Mesendoderm (in vitro differentiated cells): ENCODE measurements around the gene DCAF11.

ENCODE experiments used
- DNase-seq: peaks from one replicate; pipeline ENCODE4 v3.0.0; 2013
- H2AK5ac ChIP-seq: 2 replicates; pipeline ENCODE4 v1.6.1; 2013; ENCODE audit warnings: low read length, inconsistent platforms
- H2BK120ac ChIP-seq: 2 replicates; pipeline ENCODE4 v1.6.1; 2013; ENCODE audit warnings: low read depth, mild to moderate bottlenecking, low read length, moderate library complexity, mixed read lengths
- H2BK15ac ChIP-seq: replicated peaks from 2 replicates; pipeline ENCODE4 v1.6.1; 2013; ENCODE audit warnings: low read depth, mild to moderate bottlenecking, moderate library complexity
- H2BK5ac ChIP-seq: 2 replicates; pipeline ENCODE4 v1.6.1; 2013; ENCODE audit warnings: low read length, inconsistent platforms
- H3K18ac ChIP-seq: 2 replicates; pipeline ENCODE4 v1.6.1; 2013; ENCODE audit warnings: mild to moderate bottlenecking, low read length, mixed read lengths
- H3K23ac ChIP-seq: one replicate; pipeline ENCODE4 v1.6.1; 2013; ENCODE audit warnings: low read length
- H3K27ac ChIP-seq: 2 replicates; pipeline ENCODE4 v1.5.1; 2013; ENCODE audit warnings: low read depth, mild to moderate bottlenecking, inconsistent platforms, low read length, moderate library complexity
- H3K27me3 ChIP-seq: 2 replicates; pipeline ENCODE4 v1.6.1; 2013; ENCODE audit warnings: low read length, control low read depth, mild to moderate bottlenecking, inconsistent platforms; ENCODE audit not compliant: insufficient read depth, poor library complexity
- H3K36me3 ChIP-seq: 2 replicates; pipeline ENCODE4 v1.6.1; 2013; ENCODE audit warnings: low read length, inconsistent platforms; ENCODE audit not compliant: control insufficient read depth, insufficient read depth
- H3K4ac ChIP-seq: one replicate; pipeline ENCODE4 v1.6.1; 2013; ENCODE audit warnings: low read depth, mild to moderate bottlenecking, low read length, moderate library complexity
- H3K4me1 ChIP-seq: 2 replicates; pipeline ENCODE4 v1.6.1; 2013; ENCODE audit warnings: low read depth, low read length, inconsistent platforms; ENCODE audit not compliant: control insufficient read depth
- H3K4me2 ChIP-seq: 2 replicates; pipeline ENCODE4 v1.6.1; 2013; ENCODE audit warnings: low read length
- H3K4me3 ChIP-seq: 2 replicates; pipeline ENCODE4 v1.5.1; 2013; ENCODE audit warnings: mild to moderate bottlenecking, low read length
- H3K56ac ChIP-seq: one replicate; pipeline ENCODE4 v1.6.1; 2013; ENCODE audit warnings: low read length
- H3K79me1 ChIP-seq: 2 replicates; pipeline ENCODE4 v1.6.1; 2013; ENCODE audit warnings: low read length, inconsistent platforms
- H3K79me2 ChIP-seq: 2 replicates; pipeline ENCODE4 v1.6.1; 2013; ENCODE audit warnings: mild to moderate bottlenecking, low read length; ENCODE audit not compliant: control insufficient read depth, insufficient read depth
- H3K9ac ChIP-seq: 2 replicates; pipeline ENCODE4 v1.6.1; 2013; ENCODE audit warnings: low read length, inconsistent platforms
- H4K5ac ChIP-seq: one replicate; pipeline ENCODE4 v1.6.1; 2013; ENCODE audit warnings: low read length
- H4K8ac ChIP-seq: one replicate; pipeline ENCODE4 v1.6.1; 2013; ENCODE audit warnings: low read depth, mild to moderate bottlenecking, control low read depth, low read length, moderate library complexity
- WGBS: extraction: QIAGEN DNeasy Blood & Tissue Kit; methylation state at CpG from one replicate; pipeline ENCODE4 v1.1.7; 2013; ENCODE audit warnings: low lambda C conversion rate, missing lambda C conversion rate; ENCODE audit not compliant: insufficient coverage; ENCODE audit errors: extremely low coverage; 5-methylcytosine and 5-hydroxymethylcytosine counted together

DCAF11 gene

DNA sequence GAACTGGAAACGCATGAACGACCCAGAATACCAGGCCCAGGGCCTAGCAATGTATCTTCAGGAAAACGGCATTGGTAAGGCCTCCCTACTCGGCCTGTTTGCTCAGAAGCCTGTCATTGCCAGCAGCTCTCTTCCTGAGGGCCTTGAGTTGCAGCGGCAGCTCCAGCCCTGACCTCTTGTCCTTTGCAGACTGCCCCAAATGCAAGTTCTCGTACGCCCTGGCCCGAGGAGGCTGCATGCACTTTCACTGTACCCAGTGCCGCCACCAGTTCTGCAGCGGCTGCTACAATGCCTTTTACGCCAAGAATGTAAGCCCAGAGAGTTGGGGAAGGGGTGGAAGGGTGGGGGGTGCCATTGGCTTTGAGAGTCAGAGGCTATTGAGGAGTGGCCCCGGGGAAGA is 42.8 kb downstream of the DCAF11 start:
- peaks cover 2% of the 10 kb centered on the region for H3K79me1 ChIP-seq
- no peaks in the 10 kb centered on the region for H3K27me3 ChIP-seq
- H3K23ac ChIP-seq: no peak overlapping the region
- H3K18ac ChIP-seq: no peak overlapping the region
- no peak overlapping the region for H3K4me3 ChIP-seq
- no peak overlapping the region for H2BK15ac ChIP-seq
- no peak overlapping the region for H4K5ac ChIP-seq
- H3K79me2 ChIP-seq: no peaks in the 10 kb centered on the region
- no CpG with 5 or more reads among the region's 12 CpGs for WGBS
- H3K27ac ChIP-seq: no peak overlapping the region
- H3K36me3 ChIP-seq: peaks cover 23% of the 10 kb centered on the region
- DNase-seq: no peak
- no peak overlapping the region for H3K4ac ChIP-seq
- no peak overlapping the region for H3K4me2 ChIP-seq
- no peak overlapping the region for H3K56ac ChIP-seq
- no peak overlapping the region for H2AK5ac ChIP-seq
- H3K4me1 ChIP-seq: peaks cover 5% of the 10 kb centered on the region
- no peak overlapping the region for H4K8ac ChIP-seq
- no peak overlapping the region for H3K9ac ChIP-seq
- no peak overlapping the region for H2BK5ac ChIP-seq
- H2BK120ac ChIP-seq: no peak overlapping the region

DNA sequence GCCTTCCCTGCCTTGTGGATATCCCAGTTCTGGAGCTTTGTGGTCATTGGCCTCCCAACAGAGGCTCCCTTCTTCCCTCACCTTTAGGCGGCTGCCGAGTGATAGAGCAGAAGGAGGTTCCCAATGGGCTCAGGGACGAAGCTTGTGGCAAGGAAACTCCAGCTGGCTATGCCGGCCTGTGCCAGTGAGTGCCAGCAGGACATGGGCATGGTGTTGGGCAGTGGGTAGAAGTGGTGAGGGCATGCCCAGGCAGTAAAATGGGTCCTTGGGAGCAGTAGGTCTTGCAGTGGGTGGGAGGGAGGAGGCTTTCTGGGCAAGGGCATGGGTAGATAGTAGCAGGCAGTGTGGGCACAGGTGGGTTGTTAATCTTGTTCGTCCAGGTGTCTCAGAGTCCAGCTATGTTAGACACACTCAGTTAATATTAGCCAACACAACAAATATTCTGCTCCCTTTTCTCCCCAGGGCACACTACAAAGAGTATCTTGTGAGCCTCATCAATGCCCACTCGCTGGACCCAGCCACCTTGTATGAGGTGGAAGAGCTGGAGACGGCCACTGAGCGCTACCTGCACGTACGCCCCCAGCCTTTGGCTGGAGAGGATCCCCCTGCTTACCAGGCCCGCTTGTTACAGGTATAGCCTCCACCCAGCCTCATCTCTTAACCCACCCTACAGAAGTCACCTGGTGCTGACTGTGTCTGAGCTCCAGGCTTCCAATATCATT is 45.4 kb downstream of the DCAF11 start:
- H4K8ac ChIP-seq: no peak overlapping the region
- no peak overlapping the region for H2AK5ac ChIP-seq
- no peak overlapping the region for H3K4me3 ChIP-seq
- peaks cover 27% of the 10 kb centered on the region for H3K36me3 ChIP-seq
- no CpG with 5 or more reads among the region's 11 CpGs for WGBS
- no peak overlapping the region for H2BK15ac ChIP-seq
- H3K4me2 ChIP-seq: no peak overlapping the region
- DNase-seq: no peak
- H3K4ac ChIP-seq: no peak overlapping the region
- H3K79me2 ChIP-seq: no peaks in the 10 kb centered on the region
- H4K5ac ChIP-seq: no peak overlapping the region
- no peak overlapping the region for H3K27ac ChIP-seq
- no peak overlapping the region for H3K56ac ChIP-seq
- no peak overlapping the region for H3K9ac ChIP-seq
- no peaks in the 10 kb centered on the region for H3K27me3 ChIP-seq
- peaks cover 5% of the 10 kb centered on the region for H3K4me1 ChIP-seq
- H2BK5ac ChIP-seq: no peak overlapping the region
- no peak overlapping the region for H2BK120ac ChIP-seq
- peaks cover 2% of the 10 kb centered on the region for H3K79me1 ChIP-seq
- no peak overlapping the region for H3K23ac ChIP-seq
- no peak overlapping the region for H3K18ac ChIP-seq

- Histone ChIP-seq H3K27ac (no peak overlapping the region), H3K36me3 (peaks cover 26% of the 10 kb centered on the region)
These were observed 45.9 kb downstream of the DCAF11 start for GRCh38 chr14:24160499-24160849.

GRCh38 chr14:24160850-24161804 is 46.5 kb downstream of the DCAF11 start, which contains the start of gene IRF9:
Gene IRF9 (plus strand): TSS chr14:24161265. CDS start chr14:24162145, 880 bp downstream.
- H2BK120ac ChIP-seq: no peak within 1 kb of the TSS
- no peaks in the 10 kb centered on the region for H3K27me3 ChIP-seq
- H4K8ac ChIP-seq: no peak within 1 kb of the TSS
- no peak within 1 kb of the TSS for H4K5ac ChIP-seq
- H2AK5ac ChIP-seq: peak within 1 kb of the TSS; percentile 93
- H3K27ac ChIP-seq: no peak within 1 kb of the TSS
- no CpG with 5 or more reads among the region's 12 CpGs for WGBS
- peak within 1 kb of the TSS; percentile 93 for H3K56ac ChIP-seq
- peaks cover 22% of the 10 kb centered on the region for H3K36me3 ChIP-seq
- peaks cover 2% of the 10 kb centered on the region for H3K79me1 ChIP-seq
- peak; percentile 98 for DNase-seq
- peak within 1 kb of the TSS; percentile 44 for H3K4ac ChIP-seq
- H3K18ac ChIP-seq: no peak within 1 kb of the TSS
- no peak within 1 kb of the TSS for H3K23ac ChIP-seq
- H3K4me1 ChIP-seq: peaks cover 5% of the 10 kb centered on the region
- peak within 1 kb of the TSS; percentile 74 for H3K9ac ChIP-seq
- H3K4me3 ChIP-seq: no peak within 1 kb of the TSS
- no peak within 1 kb of the TSS for H2BK15ac ChIP-seq
- peak within 1 kb of the TSS; percentile 38 for H3K4me2 ChIP-seq
- no peaks in the 10 kb centered on the region for H3K79me2 ChIP-seq
- H2BK5ac ChIP-seq: peak within 1 kb of the TSS; percentile 39

More at GRCh38 chr14:24160499-24160849, 45.9 kb downstream of the DCAF11 start:
- no peaks in the 10 kb centered on the region for H3K27me3 ChIP-seq
- no peak for DNase-seq
- no peak overlapping the region for H3K56ac ChIP-seq
- H4K8ac ChIP-seq: no peak overlapping the region
- H3K18ac ChIP-seq: no peak overlapping the region
- no peak overlapping the region for H3K4me2 ChIP-seq
- no peak overlapping the region for H3K4ac ChIP-seq
- H3K4me1 ChIP-seq: peaks cover 5% of the 10 kb centered on the region
- no peak overlapping the region for H2AK5ac ChIP-seq
- WGBS: no CpG with 5 or more reads among the region's 4 CpGs
- H2BK15ac ChIP-seq: no peak overlapping the region
- no peak overlapping the region for H3K4me3 ChIP-seq
- H3K9ac ChIP-seq: no peak overlapping the region
- H2BK5ac ChIP-seq: no peak overlapping the region
- no peak overlapping the region for H3K23ac ChIP-seq
- H2BK120ac ChIP-seq: no peak overlapping the region
- H3K79me2 ChIP-seq: no peaks in the 10 kb centered on the region
- no peak overlapping the region for H4K5ac ChIP-seq
- peaks cover 2% of the 10 kb centered on the region for H3K79me1 ChIP-seq

DNA sequence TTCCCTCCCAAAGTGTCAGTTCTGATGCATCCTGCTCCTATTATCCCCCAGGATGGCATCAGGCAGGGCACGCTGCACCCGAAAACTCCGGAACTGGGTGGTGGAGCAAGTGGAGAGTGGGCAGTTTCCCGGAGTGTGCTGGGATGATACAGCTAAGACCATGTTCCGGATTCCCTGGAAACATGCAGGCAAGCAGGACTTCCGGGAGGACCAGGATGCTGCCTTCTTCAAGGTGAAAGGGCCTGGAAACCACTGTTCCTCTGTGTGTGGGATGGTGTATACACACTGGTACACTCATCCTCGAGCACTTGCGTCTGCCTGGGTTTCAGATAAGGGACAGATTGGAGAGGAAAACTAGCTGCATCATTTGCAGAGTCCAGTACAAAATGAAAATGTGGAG is 47.5 kb downstream of the DCAF11 start:
- no peaks in the 10 kb centered on the region for H3K27me3 ChIP-seq
- peak overlapping the region; percentile 67 for H3K56ac ChIP-seq
- H3K36me3 ChIP-seq: peaks cover 18% of the 10 kb centered on the region
- WGBS: no CpG with 5 or more reads among the region's 8 CpGs
- H2BK5ac ChIP-seq: no peak overlapping the region
- no peak overlapping the region for H3K4ac ChIP-seq
- H4K5ac ChIP-seq: no peak overlapping the region
- peaks cover 2% of the 10 kb centered on the region for H3K79me1 ChIP-seq
- H3K4me3 ChIP-seq: no peak overlapping the region
- H4K8ac ChIP-seq: no peak overlapping the region
- H3K27ac ChIP-seq: no peak overlapping the region
- H3K18ac ChIP-seq: no peak overlapping the region
- no peak overlapping the region for H2BK15ac ChIP-seq
- H3K79me2 ChIP-seq: no peaks in the 10 kb centered on the region
- no peak overlapping the region for H2BK120ac ChIP-seq
- DNase-seq: no peak
- H3K4me2 ChIP-seq: no peak overlapping the region
- H2AK5ac ChIP-seq: no peak overlapping the region
- H3K23ac ChIP-seq: no peak overlapping the region
- peaks cover 5% of the 10 kb centered on the region for H3K4me1 ChIP-seq
- H3K9ac ChIP-seq: peak overlapping the region; percentile 74
